Neural cell (in vitro differentiated cells): ENCODE measurements around the gene KREMEN1. TPM values are rescaled to one million over a fixed set of nuclear protein-coding genes. Genes with fewer than 3 reads are reported as not detected.

Experiments
- H2AFZ ChIP-seq: fragments of 200-600, 300-800 bp; sonication (generic), shearing (Covaris generic); 2 replicates; pipeline ENCODE4 v1.6.0; 2014; ENCODE audit warnings: low read depth, mild to moderate bottlenecking, antibody characterized with exemption, low read length, moderate library complexity
- H3F3A ChIP-seq: fragments of 200-600 bp; shearing (Covaris generic); 2 replicates; pipeline ENCODE4 v1.6.1; 2016; ENCODE audit warnings: mild to moderate bottlenecking, moderate library complexity, mixed read lengths, antibody characterized with exemption, low read length; ENCODE audit not compliant: insufficient read depth, poor library complexity, severe bottlenecking
- H3K27ac ChIP-seq: fragments of 200-600, 300-800 bp; sonication (generic), shearing (Covaris generic); 2 replicates; pipeline ENCODE4 v1.5.1; 2014; ENCODE audit warnings: mild to moderate bottlenecking, low read length, moderate library complexity
- H3K27me3 ChIP-seq: fragments of 300-800, 200-600 bp; sonication (generic), shearing (Covaris generic); 2 replicates; pipeline ENCODE4 v1.6.0; 2014; ENCODE audit warnings: mild to moderate bottlenecking, low read depth, low read length, moderate library complexity; ENCODE audit not compliant: insufficient read depth
- H3K36me3 ChIP-seq: fragments of 300-800, 200-600 bp; sonication (generic), shearing (Covaris generic); 2 replicates; pipeline ENCODE4 v1.5.1; 2014; ENCODE audit warnings: mild to moderate bottlenecking, antibody characterized with exemption, low read length, moderate library complexity; ENCODE audit not compliant: insufficient read depth
- H3K4me2 ChIP-seq: fragments of 300-800, 200-600 bp; sonication (generic), shearing (Covaris generic); 2 replicates; pipeline ENCODE4 v1.6.0; 2014; ENCODE audit warnings: mild to moderate bottlenecking, low read length
- H3K4me3 ChIP-seq: fragments of 300-800, 200-600 bp; sonication (generic), shearing (Covaris generic); 2 replicates; pipeline ENCODE4 v1.5.1; 2014; ENCODE audit warnings: mild to moderate bottlenecking, low read length, moderate library complexity
- H3K79me2 ChIP-seq: fragments of 200-600 bp; shearing (Covaris generic); replicated peaks from 2 replicates; pipeline ENCODE4 v1.6.0; 2014; ENCODE audit warnings: mild to moderate bottlenecking, low read length, moderate library complexity; ENCODE audit not compliant: insufficient read depth
- H3K9ac ChIP-seq: fragments of 300-800, 200-600 bp; sonication (generic), shearing (Covaris generic); 2 replicates; pipeline ENCODE4 v1.6.1; 2016; ENCODE audit warnings: mild to moderate bottlenecking, low read length, mixed read lengths
- H3K9me2 ChIP-seq: fragments of 200-600 bp; shearing (Covaris generic); 2 replicates; pipeline ENCODE4 v1.6.1; 2016; ENCODE audit warnings: mild to moderate bottlenecking, low read length, mixed read lengths; ENCODE audit not compliant: insufficient read depth
- H3K9me3 ChIP-seq: fragments of 200-600, 300-800 bp; sonication (generic), shearing (Covaris generic); 2 replicates; pipeline ENCODE4 v1.6.1; 2016; ENCODE audit warnings: mild to moderate bottlenecking, mixed run types, low read length, moderate library complexity, mixed read lengths
- H4K20me1 ChIP-seq: fragments of 200-600 bp; shearing (Covaris generic); 2 replicates; pipeline ENCODE4 v1.6.1; 2016; ENCODE audit warnings: mild to moderate bottlenecking, mixed run types; ENCODE audit not compliant: insufficient read depth
- EP300 ChIP-seq: fragments of 450-650 bp; conservative IDR thresholded peaks from 2 replicates; pipeline ENCODE4 v1.6.1; 2014; ENCODE audit warnings: antibody characterized with exemption, mild to moderate bottlenecking, moderate library complexity; ENCODE audit not compliant: poor library complexity, severe bottlenecking
- EZH2 ChIP-seq: fragments of 200-600, 300-800 bp; shearing (Covaris generic), sonication (generic); IDR thresholded peaks from 2 replicates; pipeline ENCODE4 v1.6.1; 2014; ENCODE audit warnings: antibody characterized with exemption, low read length, borderline replicate concordance, mild to moderate bottlenecking; ENCODE audit not compliant: insufficient read depth, poor library complexity, severe bottlenecking
- MXI1 ChIP-seq: fragments of 450-650 bp; conservative IDR thresholded peaks from 2 replicates; pipeline ENCODE4 v1.6.1; 2014; ENCODE audit warnings: antibody characterized with exemption, mild to moderate bottlenecking; ENCODE audit not compliant: poor library complexity, severe bottlenecking
- POLR2AphosphoS5 ChIP-seq: IDR thresholded peaks from 2 replicates; pipeline ENCODE4 v1.6.1; 2012
- RAD21 ChIP-seq: fragments of 450-650 bp; conservative IDR thresholded peaks from 2 replicates; pipeline ENCODE4 v1.6.1; 2014; ENCODE audit warnings: antibody characterized with exemption, mild to moderate bottlenecking, moderate library complexity
- SMC3 ChIP-seq: fragments of 450-650 bp; conservative IDR thresholded peaks from 2 replicates; pipeline ENCODE4 v1.6.1; 2014; ENCODE audit warnings: antibody characterized with exemption, mild to moderate bottlenecking, moderate library complexity; ENCODE audit not compliant: poor library complexity
- TAF1 ChIP-seq: IDR thresholded peaks from 2 replicates; pipeline ENCODE4 v1.6.1; 2012; ENCODE audit warnings: low read depth
- polyA plus RNA-seq: library from polyadenylated mRNA; depleted of rRNA; stranded (reverse); fragments of >200 nt; gene quantifications from 2 replicates; pipeline ENCODE4 v1.2.3, GENCODE V29; 2014
- TF ChIP-seq, protein P1 (sequence below): IDR thresholded peaks from 2 replicates; pipeline ENCODE4 v1.6.1; 2012; ENCODE audit warnings: borderline replicate concordance
- TF ChIP-seq, protein P2 (sequence below): fragments of 450-650 bp; IDR thresholded peaks from 2 replicates; pipeline ENCODE4 v1.5.1; 2014; ENCODE audit warnings: antibody characterized with exemption, mild to moderate bottlenecking, moderate library complexity; ENCODE audit not compliant: poor library complexity, severe bottlenecking

The KREMEN1 gene
- polyA plus RNA-seq, 1 donor from 2014 or later, result 3.3 TPM

DNA sequence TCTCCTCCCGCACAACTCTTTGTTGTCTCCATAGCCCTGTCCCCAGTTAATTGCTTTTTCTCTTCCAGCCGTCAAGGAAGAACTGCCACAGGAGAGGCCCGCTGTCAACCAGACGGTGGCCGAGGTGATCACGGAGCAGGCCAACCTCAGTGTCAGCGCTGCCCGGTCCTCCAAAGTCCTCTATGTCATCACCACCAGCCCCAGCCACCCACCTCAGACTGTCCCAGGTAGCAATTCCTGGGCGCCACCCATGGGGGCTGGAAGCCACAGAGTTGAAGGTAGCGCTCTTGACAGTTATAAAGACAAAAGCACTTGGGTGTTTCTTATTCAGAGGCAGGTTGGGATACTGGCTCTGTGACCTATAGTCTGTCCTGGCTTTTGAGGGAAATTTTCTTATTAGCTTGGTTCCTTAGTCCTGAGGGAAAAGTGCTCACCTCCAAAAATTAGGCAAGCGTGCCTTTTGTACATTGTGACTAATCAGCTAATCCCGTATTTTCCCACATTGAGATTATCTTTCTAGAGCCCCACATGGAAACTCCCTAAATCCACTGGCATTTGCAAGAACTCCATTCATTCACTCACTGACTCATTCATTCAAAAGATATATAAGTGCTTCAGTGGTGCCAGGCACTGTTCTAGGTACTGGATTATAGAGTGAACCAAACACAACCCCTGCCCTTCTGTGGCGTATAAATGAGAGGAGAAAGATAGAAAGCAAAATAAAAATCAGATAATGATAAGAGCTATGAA, 65.9 kb downstream of the KREMEN1 start:
- Histone ChIP-seq H3K27ac (no peak overlapping the region), H3K9me2 (no peaks in the 10 kb centered on the region), H3K79me2 (no peaks in the 10 kb centered on the region), H4K20me1 (no peaks in the 10 kb centered on the region), H3K9me3 (no peaks in the 10 kb centered on the region), H3K4me3 (no peak overlapping the region), H3K9ac (no peak overlapping the region), H3K36me3 (no peaks in the 10 kb centered on the region), H3K4me2 (no peak overlapping the region), H3F3A (no peaks in the 10 kb centered on the region), H2AFZ (no peak overlapping the region), H3K27me3 (no peaks in the 10 kb centered on the region)
- TF ChIP-seq EZH2, result no peak
- no peak for TF ChIP-seq TAF1
- TF ChIP-seq, protein P1, sequence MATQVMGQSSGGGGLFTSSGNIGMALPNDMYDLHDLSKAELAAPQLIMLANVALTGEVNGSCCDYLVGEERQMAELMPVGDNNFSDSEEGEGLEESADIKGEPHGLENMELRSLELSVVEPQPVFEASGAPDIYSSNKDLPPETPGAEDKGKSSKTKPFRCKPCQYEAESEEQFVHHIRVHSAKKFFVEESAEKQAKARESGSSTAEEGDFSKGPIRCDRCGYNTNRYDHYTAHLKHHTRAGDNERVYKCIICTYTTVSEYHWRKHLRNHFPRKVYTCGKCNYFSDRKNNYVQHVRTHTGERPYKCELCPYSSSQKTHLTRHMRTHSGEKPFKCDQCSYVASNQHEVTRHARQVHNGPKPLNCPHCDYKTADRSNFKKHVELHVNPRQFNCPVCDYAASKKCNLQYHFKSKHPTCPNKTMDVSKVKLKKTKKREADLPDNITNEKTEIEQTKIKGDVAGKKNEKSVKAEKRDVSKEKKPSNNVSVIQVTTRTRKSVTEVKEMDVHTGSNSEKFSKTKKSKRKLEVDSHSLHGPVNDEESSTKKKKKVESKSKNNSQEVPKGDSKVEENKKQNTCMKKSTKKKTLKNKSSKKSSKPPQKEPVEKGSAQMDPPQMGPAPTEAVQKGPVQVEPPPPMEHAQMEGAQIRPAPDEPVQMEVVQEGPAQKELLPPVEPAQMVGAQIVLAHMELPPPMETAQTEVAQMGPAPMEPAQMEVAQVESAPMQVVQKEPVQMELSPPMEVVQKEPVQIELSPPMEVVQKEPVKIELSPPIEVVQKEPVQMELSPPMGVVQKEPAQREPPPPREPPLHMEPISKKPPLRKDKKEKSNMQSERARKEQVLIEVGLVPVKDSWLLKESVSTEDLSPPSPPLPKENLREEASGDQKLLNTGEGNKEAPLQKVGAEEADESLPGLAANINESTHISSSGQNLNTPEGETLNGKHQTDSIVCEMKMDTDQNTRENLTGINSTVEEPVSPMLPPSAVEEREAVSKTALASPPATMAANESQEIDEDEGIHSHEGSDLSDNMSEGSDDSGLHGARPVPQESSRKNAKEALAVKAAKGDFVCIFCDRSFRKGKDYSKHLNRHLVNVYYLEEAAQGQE, result no peak
- TF ChIP-seq POLR2AphosphoS5, result no peak
- no peak for TF ChIP-seq MXI1

DNA sequence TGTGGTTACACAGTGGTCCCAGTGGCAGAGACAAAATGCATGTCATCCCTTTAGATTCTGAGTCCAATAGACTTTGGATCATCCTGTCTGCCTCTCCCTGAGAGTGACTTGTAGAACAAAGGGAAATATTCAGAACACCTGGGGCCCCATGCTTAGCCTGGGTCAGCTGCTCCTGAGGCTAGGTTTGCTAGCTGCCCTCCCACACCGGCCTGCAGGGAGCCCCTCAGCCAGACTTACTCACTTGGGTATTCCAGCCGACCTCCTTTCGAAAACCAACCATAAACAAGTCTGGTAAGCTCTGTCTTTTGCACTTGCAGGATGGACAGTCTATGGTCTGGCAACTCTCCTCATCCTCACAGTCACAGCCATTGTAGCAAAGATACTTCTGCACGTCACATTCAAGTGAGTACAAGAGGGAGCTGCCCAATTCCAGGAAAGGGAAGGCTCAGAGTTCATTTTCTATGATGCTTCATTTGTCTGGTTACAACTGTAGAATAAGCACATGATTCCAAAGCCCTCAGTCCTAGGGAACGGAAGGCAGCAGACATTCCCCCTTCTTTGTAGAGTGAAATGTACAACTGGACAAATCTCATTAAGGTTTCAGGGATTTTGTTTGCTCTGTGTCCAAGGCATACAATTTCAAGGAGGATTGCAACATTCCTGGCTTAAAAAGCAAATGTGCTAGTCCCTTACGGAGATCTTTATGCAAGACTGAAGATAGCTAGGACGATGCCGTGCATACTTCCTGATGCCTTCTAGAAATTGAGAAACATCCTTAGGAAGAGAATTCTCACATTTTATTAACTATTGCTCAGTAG, 67.3 kb downstream of the KREMEN1 start:
- H3F3A ChIP-seq, result no peaks in the 10 kb centered on the region
- H3K79me2 ChIP-seq, result no peaks in the 10 kb centered on the region
- no peak overlapping the region for H3K4me2 ChIP-seq
- no peaks in the 10 kb centered on the region for H4K20me1 ChIP-seq
- H2AFZ ChIP-seq, result no peak overlapping the region
- no peaks in the 10 kb centered on the region for H3K9me2 ChIP-seq
- TF ChIP-seq EZH2 (no peak), EP300 (no peak), MXI1 (no peak), TAF1 (no peak), POLR2AphosphoS5 (no peak), RAD21 (no peak), SMC3 (no peak)
- TF ChIP-seq, protein P1, result no peak
- TF ChIP-seq, protein P2, sequence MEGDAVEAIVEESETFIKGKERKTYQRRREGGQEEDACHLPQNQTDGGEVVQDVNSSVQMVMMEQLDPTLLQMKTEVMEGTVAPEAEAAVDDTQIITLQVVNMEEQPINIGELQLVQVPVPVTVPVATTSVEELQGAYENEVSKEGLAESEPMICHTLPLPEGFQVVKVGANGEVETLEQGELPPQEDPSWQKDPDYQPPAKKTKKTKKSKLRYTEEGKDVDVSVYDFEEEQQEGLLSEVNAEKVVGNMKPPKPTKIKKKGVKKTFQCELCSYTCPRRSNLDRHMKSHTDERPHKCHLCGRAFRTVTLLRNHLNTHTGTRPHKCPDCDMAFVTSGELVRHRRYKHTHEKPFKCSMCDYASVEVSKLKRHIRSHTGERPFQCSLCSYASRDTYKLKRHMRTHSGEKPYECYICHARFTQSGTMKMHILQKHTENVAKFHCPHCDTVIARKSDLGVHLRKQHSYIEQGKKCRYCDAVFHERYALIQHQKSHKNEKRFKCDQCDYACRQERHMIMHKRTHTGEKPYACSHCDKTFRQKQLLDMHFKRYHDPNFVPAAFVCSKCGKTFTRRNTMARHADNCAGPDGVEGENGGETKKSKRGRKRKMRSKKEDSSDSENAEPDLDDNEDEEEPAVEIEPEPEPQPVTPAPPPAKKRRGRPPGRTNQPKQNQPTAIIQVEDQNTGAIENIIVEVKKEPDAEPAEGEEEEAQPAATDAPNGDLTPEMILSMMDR, result no peak
- H3K27me3 ChIP-seq, result no peaks in the 10 kb centered on the region
- no peak overlapping the region for H3K9ac ChIP-seq
- no peaks in the 10 kb centered on the region for H3K36me3 ChIP-seq
- H3K27ac ChIP-seq, result no peak overlapping the region
- no peaks in the 10 kb centered on the region for H3K9me3 ChIP-seq
- H3K4me3 ChIP-seq, result no peak overlapping the region
